IMR-90 (cell line): Measurements from ENCODE around the gene ANO8. TPM values are rescaled to one million over a fixed set of nuclear protein-coding genes. Genes with fewer than 3 reads are reported as not detected.

Experiments
- ATAC-seq: fragments of 200-7000 bp; cut with Tn5 transposase; 2 replicates; pipeline ENCODE4 v1.9.1; 2020; ENCODE audit warnings: low read depth, mild to moderate bottlenecking, moderate library complexity
- BruUV-seq: library from RNA; stranded (reverse); fragments of 400-500 nt; replicated peaks from 2 replicates; lab custom pipeline; 2021; lab: Mats Ljungman, UMichigan
- CTCF ChIA-PET: fragments of 300-600 bp; formaldehyde crosslinking; extraction: SDS; loops from one replicate; lab custom pipeline; 2021; ENCODE audit warnings: antibody characterized with exemption; lab: Yijun Ruan, JAX
- POLR2A ChIA-PET: fragments of 300-600 bp; sonication (Branson Sonifier 250); formaldehyde crosslinking; loops from one replicate; lab custom pipeline; 2022; ENCODE audit warnings: antibody characterized with exemption; ENCODE audit not compliant: unreplicated experiment; lab: Charles Lee
- DNase-seq: peaks from one replicate; pipeline ENCODE4 v3.0.0; 2013
- H2AFZ ChIP-seq: replicated peaks from 2 replicates; pipeline ENCODE3; 2013; ENCODE audit warnings: low read length, mild to moderate bottlenecking; ENCODE audit not compliant: poor library complexity
- H2AK5ac ChIP-seq: 2 replicates; pipeline ENCODE4 v1.6.1; 2013; ENCODE audit warnings: low read depth, low read length, inconsistent platforms
- H2AK9ac ChIP-seq: replicated peaks from 2 replicates; pipeline ENCODE3; 2013; ENCODE audit warnings: mild to moderate bottlenecking, low read depth, low read length, moderate library complexity; ENCODE audit not compliant: poor library complexity
- H2BK120ac ChIP-seq: 2 replicates; pipeline ENCODE4 v1.6.1; 2013; ENCODE audit warnings: low read depth, low read length, inconsistent platforms
- H2BK15ac ChIP-seq: 3 replicates; pipeline ENCODE4 v1.6.1; 2013; ENCODE audit warnings: low read depth, low read length, inconsistent platforms
- H2BK20ac ChIP-seq: 2 replicates; pipeline ENCODE4 v1.6.1; 2013; ENCODE audit warnings: low read depth, mild to moderate bottlenecking, inconsistent platforms, low read length, moderate library complexity
- H2BK5ac ChIP-seq: 2 replicates; pipeline ENCODE4 v1.6.1; 2013; ENCODE audit warnings: mild to moderate bottlenecking, low read depth, low read length, inconsistent platforms; ENCODE audit not compliant: poor library complexity, severe bottlenecking
- H3K14ac ChIP-seq: replicated peaks from 2 replicates; pipeline ENCODE4 v1.6.1; 2013; ENCODE audit warnings: low read depth, low read length, inconsistent platforms
- H3K18ac ChIP-seq: 2 replicates; pipeline ENCODE4 v1.6.1; 2013; ENCODE audit warnings: low read depth, low read length, control low read depth
- H3K23ac ChIP-seq: 2 replicates; pipeline ENCODE4 v1.6.1; 2013; ENCODE audit warnings: low read depth, low read length, inconsistent platforms
- H3K27ac ChIP-seq: 2 replicates; pipeline ENCODE4 v1.5.1; 2013; ENCODE audit warnings: mild to moderate bottlenecking, control low read depth, low read length; ENCODE audit not compliant: insufficient read depth
- H3K27me3 ChIP-seq: 2 replicates; pipeline ENCODE4 v1.6.1; 2013; ENCODE audit warnings: low read length; ENCODE audit not compliant: control insufficient read depth, insufficient read depth
- H3K36me3 ChIP-seq: 2 replicates; pipeline ENCODE4 v1.6.1; 2013; ENCODE audit warnings: low read length, mixed read lengths; ENCODE audit not compliant: control insufficient read depth, insufficient read depth
- H3K4ac ChIP-seq: 2 replicates; pipeline ENCODE4 v1.6.1; 2013; ENCODE audit warnings: low read depth, low read length, inconsistent platforms
- H3K4me1 ChIP-seq: 2 replicates; pipeline ENCODE4 v1.6.1; 2013; ENCODE audit warnings: low read length, mixed read lengths; ENCODE audit not compliant: control insufficient read depth, insufficient read depth
- H3K4me2 ChIP-seq: 2 replicates; pipeline ENCODE4 v1.6.1; 2013; ENCODE audit warnings: low read depth, mild to moderate bottlenecking, control low read depth, low read length, moderate library complexity
- H3K4me3 ChIP-seq: 2 replicates; pipeline ENCODE4 v1.5.1; 2013; ENCODE audit warnings: low read depth, mild to moderate bottlenecking, control low read depth, low read length, moderate library complexity; ENCODE audit not compliant: insufficient read depth
- H3K56ac ChIP-seq: 2 replicates; pipeline ENCODE4 v1.6.1; 2013; ENCODE audit warnings: low read length, inconsistent platforms; ENCODE audit not compliant: insufficient read depth; ENCODE audit errors: extremely low read depth
- H3K79me1 ChIP-seq, 2 experiments: 2 replicates each; pipeline ENCODE4 v1.6.1; 2013; ENCODE audit warnings: low read length in 2 of 2, inconsistent platforms in 1 of 2, low read depth in 1 of 2
- H3K9ac ChIP-seq: 2 replicates; pipeline ENCODE4 v1.6.1; 2013; ENCODE audit warnings: low read depth, low read length, control low read depth
- H3K9me1 ChIP-seq: 2 replicates; pipeline ENCODE4 v1.6.1; 2013; ENCODE audit warnings: low read length, inconsistent platforms; ENCODE audit not compliant: insufficient read depth
- H3K9me3 ChIP-seq: 2 replicates; pipeline ENCODE4 v1.6.1; 2013; ENCODE audit warnings: low read length; ENCODE audit not compliant: control insufficient read depth, insufficient read depth
- H4K20me1 ChIP-seq: 2 replicates; pipeline ENCODE4 v1.6.1; 2013; ENCODE audit warnings: low read length, inconsistent platforms; ENCODE audit not compliant: insufficient read depth
- H4K5ac ChIP-seq: 2 replicates; pipeline ENCODE4 v1.6.1; 2013; ENCODE audit warnings: mild to moderate bottlenecking, low read depth, low read length, control low read depth
- H4K8ac ChIP-seq, 2 experiments: 2 replicates each; pipeline ENCODE4 v1.6.1; 2013; ENCODE audit warnings: low read depth in 2 of 2, low read length in 2 of 2, control low read depth in 1 of 2, inconsistent platforms in 1 of 2
- H4K91ac ChIP-seq: 2 replicates; pipeline ENCODE4 v1.6.1; 2013; ENCODE audit warnings: low read depth, low read length, inconsistent platforms; ENCODE audit not compliant: insufficient read depth
- CHD1 ChIP-seq: IDR thresholded peaks from 2 replicates; pipeline ENCODE4 v1.6.1; 2012; ENCODE audit warnings: low read depth, low read length, improper control_type of control experiment
- FOS ChIP-seq: fragments of 150-350 bp; IDR thresholded peaks from 2 replicates; pipeline ENCODE4 v1.6.1; 2016; ENCODE audit warnings: low read depth, low read length
- MAZ ChIP-seq: IDR thresholded peaks from 2 replicates; pipeline ENCODE4 v1.6.1; 2012; ENCODE audit warnings: low read depth, mild to moderate bottlenecking, low read length, improper control_type of control experiment, moderate library complexity, borderline replicate concordance
- MXI1 ChIP-seq: IDR thresholded peaks from 2 replicates; pipeline ENCODE4 v1.6.1; 2012; ENCODE audit warnings: low read depth, mild to moderate bottlenecking, low read length, moderate library complexity, borderline replicate concordance
- NFE2L2 ChIP-seq: fragments of 150-350 bp; IDR thresholded peaks from 2 replicates; pipeline ENCODE4 v1.6.1; 2016; ENCODE audit warnings: low read depth, mild to moderate bottlenecking, low read length
- POLR2A ChIP-seq: IDR thresholded peaks from 2 replicates; pipeline ENCODE4 v1.6.1; 2012; ENCODE audit warnings: mild to moderate bottlenecking, low read depth, low read length
- RAD21 ChIP-seq: IDR thresholded peaks from 2 replicates; pipeline ENCODE4 v1.6.1; 2012; ENCODE audit warnings: low read length, improper control_type of control experiment
- WGBS, 2 experiments: methylation state at CpG; one replicate each; pipeline versions ENCODE4 v1.1.5 to v1.1.7; 2013; ENCODE audit warnings: missing lambda C conversion rate in 2 of 2; ENCODE audit not compliant: insufficient read length in 1 of 2; ENCODE audit errors: extremely low coverage in 2 of 2; 5-methylcytosine and 5-hydroxymethylcytosine counted together
- dilution Hi-C: fragments of 300-500 bp; cut with HindIII; formaldehyde crosslinking; loops from one replicate; pipeline ENCODE4 v1.14.3; 2018; ENCODE audit warnings: low sequenced_read_pairs; ENCODE audit not compliant: unreplicated experiment
- in situ Hi-C: fragments of 300-500 bp; cut with MboI; formaldehyde crosslinking; loops from 3 replicates; pipeline ENCODE4 v1.14.3; 2019; ENCODE audit warnings: low sequenced_read_pairs, inconsistent platforms, mixed read lengths
- intact Hi-C: fragments of 100-400 bp; cut with micrococcal nuclease; formaldehyde crosslinking; loops from 2 replicates; pipeline ENCODE4 v1.10.0; 2022
- polyA plus RNA-seq, 3 experiments: library from polyadenylated mRNA; depleted of rRNA; stranded (reverse); fragments of >200 nt; gene quantifications; 2 replicates each; pipeline ENCODE4 v1.2.3, GENCODE V29; 2012; ENCODE audit warnings: low replicate concordance in 1 of 3
- total RNA-seq: library from RNA; depleted of rRNA; stranded (reverse); fragments of >200 nt; gene quantifications from 2 replicates; pipeline ENCODE4 v1.2.3, GENCODE V29; 2012

ANO8 gene
- total and polyA plus RNA-seq, 2 of the 4 experiments (the other 2 are of a cell fraction), result 1.6 to 5.6 TPM

DNA sequence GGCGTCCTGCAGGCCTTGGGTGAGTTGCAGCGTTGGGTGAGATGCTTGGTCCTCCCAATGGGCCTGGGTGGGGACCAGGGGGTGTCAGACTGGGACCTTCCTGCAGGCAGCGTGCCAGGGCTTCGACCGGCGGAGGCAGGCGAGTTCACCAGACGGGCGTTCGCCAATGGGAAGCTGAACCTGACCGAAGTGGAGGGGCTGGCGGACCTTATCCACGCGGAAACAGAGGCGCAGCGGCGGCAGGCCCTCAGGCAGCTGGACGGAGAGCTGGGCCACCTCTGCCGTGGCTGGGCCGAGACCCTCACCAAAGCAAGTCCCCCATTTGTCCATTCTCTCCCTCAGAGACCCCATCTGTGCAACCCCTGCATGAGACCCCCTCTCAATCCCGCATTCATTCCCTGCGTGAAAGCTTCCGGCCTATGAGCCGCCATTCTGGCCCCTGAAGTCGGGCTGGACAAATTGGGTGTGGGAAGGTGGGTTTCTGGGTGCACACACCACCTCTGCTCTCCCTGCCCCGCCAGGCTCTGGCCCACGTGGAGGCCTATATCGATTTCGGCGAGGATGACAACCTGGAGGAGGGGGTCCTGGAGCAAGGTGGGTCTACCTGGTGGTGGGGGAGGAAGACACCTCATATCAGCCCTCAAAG lies 3.9 kb upstream of the ANO8 start:
- H3K18ac ChIP-seq, result no peak overlapping the region
- peaks cover 8% of the 10 kb centered on the region for H3K4me1 ChIP-seq
- DNase-seq (no peak), ATAC-seq (no peak)
- peak overlapping the region; percentile 73; the same call in 1 of the 2 replicates for H3K4me3 ChIP-seq
- H3K79me1 ChIP-seq, result peaks cover 7 to 33% of the 10 kb centered on the region in 2 experiments; a peak in 3 of 4 replicates
- H3K56ac ChIP-seq, result no peak overlapping the region
- no peaks in the 10 kb centered on the region for H4K20me1 ChIP-seq
- H2AFZ ChIP-seq, result peak overlapping the region; percentile 95
- H2BK20ac ChIP-seq, result no peak overlapping the region
- peak overlapping the region; percentile 87 for H3K4me2 ChIP-seq
- no peaks in the 10 kb centered on the region for H3K9me3 ChIP-seq
- BruUV-seq, result no TSS peak
- no peak overlapping the region for H2BK120ac ChIP-seq
- ChIA-PET POLR2A (interaction anchor here (0.6 kb wide), 1 partner anchor 10 kb away, joined by 3 read pairs; no protein-coding TSS in a partner anchor), CTCF (no interaction called here)
- intact Hi-C loops, result no loop called here
- peaks cover 5% of the 10 kb centered on the region; the same call in 1 of the 2 replicates for H3K36me3 ChIP-seq
- H4K5ac ChIP-seq, result no peak overlapping the region
- H3K4ac ChIP-seq, result peak overlapping the region; percentile 25; the same call in 1 of the 2 replicates
- TF ChIP-seq MXI1 (no peak), MAZ (no peak), CHD1 (no peak), POLR2A (no peak), FOS (no peak), RAD21 (no peak), NFE2L2 (no peak)
- H2BK15ac ChIP-seq, result no peak overlapping the region
- H2AK9ac ChIP-seq, result peak overlapping the region; percentile 47
- H3K9ac ChIP-seq, result no peak overlapping the region
- H2BK5ac ChIP-seq, result no peak overlapping the region
- no peak overlapping the region for H3K23ac ChIP-seq
- no peak overlapping the region; a peak in 1 of 4 replicates for H4K8ac ChIP-seq
- peak overlapping the region; percentile 52; the same call in 1 of the 2 replicates for H2AK5ac ChIP-seq
- H3K14ac ChIP-seq, result no peak overlapping the region
- in situ Hi-C loops, result no loop called here
- H3K9me1 ChIP-seq, result peaks cover 5% of the 10 kb centered on the region
- H4K91ac ChIP-seq, result no peak overlapping the region
- no peak overlapping the region for H3K27ac ChIP-seq
- dilution Hi-C loops, result no loop called here
- H3K27me3 ChIP-seq, result no peaks in the 10 kb centered on the region
- WGBS, 2 experiments, result 98% methylated on average over 10 of the region's 30 CpGs; no CpG with 5 or more reads in 1 of the 2 experiments
